H1 (cell line): ENCODE data around the gene SMYD3. TPM values are rescaled to one million over a fixed set of nuclear protein-coding genes. Genes with fewer than 3 reads are reported as not detected.

Experiments
- NRF1 ChIP-seq: IDR thresholded peaks from 2 replicates; pipeline ENCODE4 v1.6.1; 2011; ENCODE audit warnings: mild to moderate bottlenecking, low read depth, low read length, improper control_type of control experiment
- PHF8 ChIP-seq: fragments of 200-600 bp; sonication (generic); conservative IDR thresholded peaks from 2 replicates; pipeline ENCODE4 v1.7.1; 2012; ENCODE audit warnings: low read depth, mild to moderate bottlenecking, inconsistent platforms, low read length, moderate library complexity
- TBP ChIP-seq: IDR thresholded peaks from 2 replicates; pipeline ENCODE4 v1.6.1; 2011; ENCODE audit warnings: low read depth, low read length, improper control_type of control experiment
- polyA plus RNA-seq, 7 experiments: library from polyadenylated mRNA; depleted of rRNA in 3 of 7; stranded (reverse) in 5 of 7; unstranded in 2 of 7; fragments of >200 nt in 5 of 7; fragments of 200-250 nt in 2 of 7; gene quantifications; 1 replicate in 5 of 7; 2 replicates in 1 of 7; 4 replicates in 1 of 7; pipeline versions ENCODE4 v1.2.1 to v1.2.3, GENCODE V29; 2011 to 2013; ENCODE audit warnings: missing spikeins in 2 of 7, mixed read lengths in 2 of 7
- total RNA-seq: library from RNA; stranded (reverse); fragmentation: NEBNext Ultra II Directional; extraction: Animal tissue kit (Norgen Biotek cat#: 25700); gene quantifications from 2 replicates; pipeline ENCODE4 v1.2.1, GENCODE V29; 2021
- TF ChIP-seq, protein P1 (sequence below): IDR thresholded peaks from 2 replicates; pipeline ENCODE4 v1.6.1; 2012; ENCODE audit warnings: inconsistent platforms

The SMYD3 gene
- total and polyA plus RNA-seq, 2 of the 8 experiments (the other 6 are each of a cell fraction or from before 2014, with no cell fraction given) = 17.3 to 25.4 TPM

DNA sequence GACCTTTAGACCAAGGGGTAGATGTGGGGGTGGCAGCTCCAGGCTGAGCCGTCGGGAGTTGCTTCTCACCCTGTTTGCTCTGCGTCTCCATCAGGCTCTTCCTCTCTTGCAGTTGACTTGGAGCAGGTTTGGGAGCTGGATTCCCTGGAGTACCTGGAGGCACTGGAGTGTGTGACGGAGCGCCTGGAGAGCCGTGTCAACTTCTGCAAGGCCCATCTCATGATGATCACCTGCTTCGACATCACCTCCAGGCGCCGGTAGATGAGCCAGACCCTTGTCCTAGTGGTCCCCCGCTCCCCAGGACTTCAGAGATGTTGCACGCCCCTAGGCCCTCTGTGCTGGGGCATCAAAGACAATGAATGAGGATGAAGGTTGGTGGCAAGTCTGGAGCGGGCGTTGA lies 804.7 kb downstream of the SMYD3 start (continued):
- TF ChIP-seq, protein P1, sequence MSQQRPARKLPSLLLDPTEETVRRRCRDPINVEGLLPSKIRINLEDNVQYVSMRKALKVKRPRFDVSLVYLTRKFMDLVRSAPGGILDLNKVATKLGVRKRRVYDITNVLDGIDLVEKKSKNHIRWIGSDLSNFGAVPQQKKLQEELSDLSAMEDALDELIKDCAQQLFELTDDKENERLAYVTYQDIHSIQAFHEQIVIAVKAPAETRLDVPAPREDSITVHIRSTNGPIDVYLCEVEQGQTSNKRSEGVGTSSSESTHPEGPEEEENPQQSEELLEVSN = no peak
- no peak for TF ChIP-seq NRF1
- TF ChIP-seq TBP = no peak
- TF ChIP-seq PHF8 = no peak
